ENCODE results near the gene BNC2. TPM values are rescaled to one million over a fixed set of nuclear protein-coding genes. Genes with fewer than 3 reads are reported as not detected.

Gene BNC2
- total RNA-seq, 4 donors from 2014 or later: 3.8 to 14.9 (median 8.2) TPM

DNA sequence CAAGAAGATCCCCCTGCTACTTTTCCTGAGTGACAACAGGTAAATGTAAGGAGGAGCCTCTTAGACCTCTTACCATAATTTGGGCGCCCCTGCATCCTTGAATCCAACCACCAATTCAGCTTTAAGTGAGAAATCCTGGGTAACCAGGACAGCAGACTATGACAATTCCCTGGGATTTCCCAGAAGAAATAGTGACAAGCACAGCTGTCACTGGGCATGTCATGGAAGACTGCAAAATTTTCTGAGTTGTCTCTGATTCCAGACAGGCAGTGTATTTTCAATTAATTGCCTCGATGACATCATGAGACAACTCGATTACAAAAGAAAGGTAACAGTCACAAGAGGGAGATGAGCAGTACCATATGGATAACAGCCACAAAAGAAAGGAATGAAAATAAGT is 256.9 kb downstream of the BNC2 start:
- TF ChIP-seq, protein P1, sequence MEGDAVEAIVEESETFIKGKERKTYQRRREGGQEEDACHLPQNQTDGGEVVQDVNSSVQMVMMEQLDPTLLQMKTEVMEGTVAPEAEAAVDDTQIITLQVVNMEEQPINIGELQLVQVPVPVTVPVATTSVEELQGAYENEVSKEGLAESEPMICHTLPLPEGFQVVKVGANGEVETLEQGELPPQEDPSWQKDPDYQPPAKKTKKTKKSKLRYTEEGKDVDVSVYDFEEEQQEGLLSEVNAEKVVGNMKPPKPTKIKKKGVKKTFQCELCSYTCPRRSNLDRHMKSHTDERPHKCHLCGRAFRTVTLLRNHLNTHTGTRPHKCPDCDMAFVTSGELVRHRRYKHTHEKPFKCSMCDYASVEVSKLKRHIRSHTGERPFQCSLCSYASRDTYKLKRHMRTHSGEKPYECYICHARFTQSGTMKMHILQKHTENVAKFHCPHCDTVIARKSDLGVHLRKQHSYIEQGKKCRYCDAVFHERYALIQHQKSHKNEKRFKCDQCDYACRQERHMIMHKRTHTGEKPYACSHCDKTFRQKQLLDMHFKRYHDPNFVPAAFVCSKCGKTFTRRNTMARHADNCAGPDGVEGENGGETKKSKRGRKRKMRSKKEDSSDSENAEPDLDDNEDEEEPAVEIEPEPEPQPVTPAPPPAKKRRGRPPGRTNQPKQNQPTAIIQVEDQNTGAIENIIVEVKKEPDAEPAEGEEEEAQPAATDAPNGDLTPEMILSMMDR (IDR thresholded peaks at IDR 0.05): no peak
- TF ChIP-seq POLR2A (IDR thresholded peaks at IDR 0.05): no peak
- 61 to 80% methylated on average over 3 of the region's 3 CpGs for WGBS, 2 donors

DNA sequence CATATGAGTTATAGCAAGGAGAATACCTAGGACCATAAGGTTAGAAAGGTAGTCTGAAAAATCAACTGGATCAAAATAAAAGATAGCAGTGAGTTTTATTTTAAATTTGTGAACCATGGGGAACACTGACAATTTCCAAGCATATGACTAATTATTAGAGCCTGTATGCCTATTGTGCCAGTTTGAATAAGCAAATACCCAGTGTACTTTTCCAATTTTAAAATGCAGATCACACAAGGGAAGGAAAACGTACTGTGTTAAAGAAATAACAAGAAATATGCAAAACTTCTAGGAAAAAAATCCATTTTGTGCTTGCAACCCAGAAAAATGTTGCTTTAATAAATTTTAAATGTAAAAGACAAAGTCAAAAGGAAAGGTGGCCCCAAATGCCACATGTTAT is 257.4 kb downstream of the BNC2 start:
- no peak for DNase-seq
- Histone ChIP-seq H3K4me3 (replicated peaks in 1 of 3) (no peak overlapping the region), H3K27ac (no peak overlapping the region), H3K4me1 (peaks cover 0 to 10% of the 10 kb centered on the region in 2 donors), H3K27me3 (no peaks in the 10 kb centered on the region), H3K36me3 (no peaks in the 10 kb centered on the region), H3K9me3 (no peaks in the 10 kb centered on the region)
- WGBS, 2 donors: 86 to 90% methylated on average over 1 of the region's 1 CpG
- TF ChIP-seq, protein P1 (IDR thresholded peaks at IDR 0.05): no peak
- TF ChIP-seq POLR2A (IDR thresholded peaks at IDR 0.05): no peak
- intact Hi-C loops (cut with DNase I): no loop called here

More for the DNA sequence above, 256.9 kb downstream of the BNC2 start:
- intact Hi-C loops (cut with DNase I): no loop called here
- no peak overlapping the region for H3K27ac ChIP-seq
- no peak overlapping the region for H3K4me3 ChIP-seq (replicated peaks in 1 of 3)
- no peaks in the 10 kb centered on the region for H3K36me3 ChIP-seq
- no peaks in the 10 kb centered on the region for H3K27me3 ChIP-seq
- no peak for DNase-seq
- H3K4me1 ChIP-seq: peaks cover 0 to 13% of the 10 kb centered on the region in 2 donors
- H3K9me3 ChIP-seq: no peaks in the 10 kb centered on the region

DNA sequence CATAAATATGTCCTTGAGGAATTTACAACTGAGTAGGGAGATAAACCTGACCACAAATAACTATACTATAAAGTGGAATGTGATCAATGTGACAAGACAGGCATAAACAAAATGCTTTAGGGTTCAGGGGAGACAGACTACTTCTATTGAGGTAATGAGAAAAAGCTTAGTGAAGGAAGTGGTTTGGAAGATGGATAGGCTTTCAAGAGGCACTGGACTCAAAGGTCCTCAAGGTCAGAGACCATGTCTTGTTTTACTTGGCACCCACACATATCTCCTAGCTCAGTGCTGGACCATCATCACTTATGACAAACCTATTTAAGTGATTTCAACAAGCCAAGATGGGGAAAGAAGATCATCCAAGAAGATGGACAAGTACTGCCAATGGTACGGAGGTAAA is 257.8 kb downstream of the BNC2 start:
- peak in 1 of 2 donors; percentile 3 for DNase-seq
- Histone ChIP-seq H3K27ac (no peak overlapping the region), H3K27me3 (no peaks in the 10 kb centered on the region), H3K36me3 (no peaks in the 10 kb centered on the region), H3K4me3 (replicated peaks in 1 of 3) (no peak overlapping the region), H3K4me1 (peaks cover 0 to 10% of the 10 kb centered on the region in 2 donors), H3K9me3 (no peaks in the 10 kb centered on the region)
- intact Hi-C loops (cut with DNase I): no loop called here
- WGBS, 2 donors: 77 to 91% methylated on average over 1 of the region's 1 CpG
- TF ChIP-seq, protein P1 (IDR thresholded peaks at IDR 0.05): no peak

DNA sequence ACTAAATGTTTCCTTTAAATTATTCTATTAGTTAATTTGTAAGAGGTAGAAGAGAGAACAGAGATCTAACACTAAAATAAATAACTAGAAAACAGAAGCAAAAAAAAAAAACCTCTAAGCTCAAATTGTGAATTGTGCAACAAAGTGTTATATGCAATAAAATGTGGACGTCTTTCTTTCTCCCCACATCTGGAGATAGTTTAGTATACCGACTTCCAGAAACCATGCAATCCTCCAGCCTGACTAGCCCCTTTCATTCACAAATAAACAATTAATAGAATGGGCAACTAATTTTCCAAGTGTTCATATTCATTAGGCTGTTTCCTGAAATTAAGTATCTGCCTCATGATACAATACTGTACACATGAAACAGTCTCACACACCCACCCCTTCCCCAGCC is 258.5 kb downstream of the BNC2 start:
- DNase-seq: no peak
- Histone ChIP-seq H3K27ac (no peak overlapping the region), H3K4me3 (replicated peaks in 1 of 3) (no peak overlapping the region), H3K9me3 (no peaks in the 10 kb centered on the region), H3K27me3 (no peaks in the 10 kb centered on the region), H3K4me1 (peaks cover 0 to 10% of the 10 kb centered on the region in 2 donors), H3K36me3 (no peaks in the 10 kb centered on the region)
- 72 to 74% methylated on average over 2 of the region's 2 CpGs for WGBS, 2 donors
- intact Hi-C loops (cut with DNase I): no loop called here
- TF ChIP-seq, protein P1 (IDR thresholded peaks at IDR 0.05): no peak
- no peak for TF ChIP-seq POLR2A (IDR thresholded peaks at IDR 0.05)

DNA sequence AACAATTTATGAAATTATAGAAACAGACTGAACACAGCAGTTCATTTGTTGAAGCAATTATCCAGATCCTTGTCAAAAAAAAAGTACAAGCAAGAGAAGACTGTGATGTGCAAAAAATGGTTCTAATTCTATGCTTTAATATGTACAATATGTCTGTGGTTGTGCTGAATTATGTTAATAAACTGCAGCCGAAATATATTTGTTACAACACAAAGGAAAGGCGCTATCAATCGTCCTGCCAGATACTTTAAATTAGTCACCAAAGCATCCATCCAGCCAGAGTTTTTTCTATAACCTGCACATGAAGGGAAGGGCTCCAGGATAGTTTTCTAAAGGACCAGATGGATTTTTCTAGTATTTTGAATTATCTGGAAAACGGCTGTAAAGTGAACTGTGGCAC is 259.5 kb downstream of the BNC2 start:
- no peaks in the 10 kb centered on the region for H3K27me3 ChIP-seq
- H3K27ac ChIP-seq: no peak overlapping the region
- no peaks in the 10 kb centered on the region for H3K36me3 ChIP-seq
- H3K4me3 ChIP-seq (replicated peaks in 1 of 3): no peak overlapping the region
- TF ChIP-seq, protein P1 (IDR thresholded peaks at IDR 0.05): no peak
- TF ChIP-seq POLR2A (IDR thresholded peaks at IDR 0.05): no peak
- no peaks in the 10 kb centered on the region for H3K9me3 ChIP-seq
- intact Hi-C loops (cut with DNase I): no loop called here
- no peak for DNase-seq
- H3K4me1 ChIP-seq: peaks cover 0 to 10% of the 10 kb centered on the region in 2 donors
- 69 to 71% methylated on average over 4 of the region's 4 CpGs for WGBS, 2 donors
